ENCODE data around the gene C1orf232.

DNA sequence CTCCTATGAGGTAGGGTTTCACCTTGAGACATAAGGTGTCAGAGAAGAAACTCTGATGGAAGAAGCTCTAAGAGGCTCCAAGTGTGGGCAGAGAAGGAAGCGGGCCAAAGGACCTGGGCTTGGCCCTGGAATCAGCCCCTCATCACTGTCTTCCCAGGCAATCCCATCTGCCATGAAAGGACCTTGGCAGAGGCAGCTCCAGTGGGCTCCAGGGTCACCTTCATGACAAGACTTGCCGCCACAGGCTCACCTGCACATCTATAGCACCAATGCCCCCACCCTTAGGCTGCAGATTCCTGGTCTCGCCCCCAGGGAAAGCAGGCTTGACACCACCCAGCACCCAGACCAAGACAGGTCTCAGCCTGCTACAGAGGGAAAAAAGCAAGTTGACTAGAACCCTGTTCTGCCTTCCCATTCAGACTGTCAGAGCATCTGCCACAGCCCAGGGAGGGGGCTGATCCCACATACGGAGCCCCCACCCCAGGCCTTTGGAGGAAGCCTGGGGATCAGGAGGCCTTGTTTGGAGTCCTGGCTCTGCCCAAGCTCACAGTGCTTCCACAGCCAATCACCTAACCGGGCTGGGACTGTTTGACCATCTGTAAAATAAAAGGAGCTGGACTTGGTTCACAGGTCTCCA lies 10.4 kb downstream of the C1orf232 start:
- TF ChIP-seq, protein P1, sequence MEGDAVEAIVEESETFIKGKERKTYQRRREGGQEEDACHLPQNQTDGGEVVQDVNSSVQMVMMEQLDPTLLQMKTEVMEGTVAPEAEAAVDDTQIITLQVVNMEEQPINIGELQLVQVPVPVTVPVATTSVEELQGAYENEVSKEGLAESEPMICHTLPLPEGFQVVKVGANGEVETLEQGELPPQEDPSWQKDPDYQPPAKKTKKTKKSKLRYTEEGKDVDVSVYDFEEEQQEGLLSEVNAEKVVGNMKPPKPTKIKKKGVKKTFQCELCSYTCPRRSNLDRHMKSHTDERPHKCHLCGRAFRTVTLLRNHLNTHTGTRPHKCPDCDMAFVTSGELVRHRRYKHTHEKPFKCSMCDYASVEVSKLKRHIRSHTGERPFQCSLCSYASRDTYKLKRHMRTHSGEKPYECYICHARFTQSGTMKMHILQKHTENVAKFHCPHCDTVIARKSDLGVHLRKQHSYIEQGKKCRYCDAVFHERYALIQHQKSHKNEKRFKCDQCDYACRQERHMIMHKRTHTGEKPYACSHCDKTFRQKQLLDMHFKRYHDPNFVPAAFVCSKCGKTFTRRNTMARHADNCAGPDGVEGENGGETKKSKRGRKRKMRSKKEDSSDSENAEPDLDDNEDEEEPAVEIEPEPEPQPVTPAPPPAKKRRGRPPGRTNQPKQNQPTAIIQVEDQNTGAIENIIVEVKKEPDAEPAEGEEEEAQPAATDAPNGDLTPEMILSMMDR (IDR thresholded peaks at IDR 0.05) = no peak
- no peak for TF ChIP-seq EZH2 (IDR thresholded peaks at IDR 0.05; ENCODE audit: borderline replicate concordance, insufficient read depth, low read depth, low read length, poor library complexity, severe bottlenecking)

All from B cell (primary cell).